Nephron progenitor cell (in vitro differentiated cells): ENCODE measurements around the gene CAPZB.

ENCODE experiments used
- DNase-seq: peaks from one replicate; pipeline ENCODE4 v3.0.0; 2021
- H3K27ac Mint-ChIP-seq: 2 replicates; pipeline ENCODE4 v1.8.0; 2021; ENCODE audit warnings: mild to moderate bottlenecking, moderate library complexity, mixed read lengths
- H3K27me3 Mint-ChIP-seq: 2 replicates; pipeline ENCODE4 v1.8.0; 2021; ENCODE audit warnings: mild to moderate bottlenecking, low read depth, mixed read lengths; ENCODE audit not compliant: poor library complexity
- H3K36me3 Mint-ChIP-seq: 2 replicates; pipeline ENCODE4 v1.8.0; 2021; ENCODE audit warnings: low read depth, mixed read lengths
- H3K4me1 Mint-ChIP-seq: 2 replicates; pipeline ENCODE4 v1.8.0; 2021; ENCODE audit warnings: mixed read lengths
- H3K4me3 Mint-ChIP-seq: 2 replicates; pipeline ENCODE4 v1.8.0; 2021; ENCODE audit warnings: mild to moderate bottlenecking, moderate library complexity, mixed read lengths
- H3K9me3 Mint-ChIP-seq: 2 replicates; pipeline ENCODE4 v1.8.0; 2021; ENCODE audit warnings: mild to moderate bottlenecking, moderate library complexity, mixed read lengths
- CTCF ChIP-seq: fragments of 200-600 bp; sonication (generic); IDR thresholded peaks from 2 replicates; pipeline ENCODE4 v1.5.0; 2021; ENCODE audit warnings: antibody characterized with exemption

CAPZB gene

GRCh38 chr1:19423130-19423529, 62.2 kb downstream of the CAPZB start:
- TF ChIP-seq CTCF, result no peak
- no peak overlapping the region for H3K4me3 Mint-ChIP-seq
- H3K4me1 Mint-ChIP-seq, result peaks cover 56% of the 10 kb centered on the region
- no peaks in the 10 kb centered on the region for H3K27me3 Mint-ChIP-seq
- H3K9me3 Mint-ChIP-seq, result no peaks in the 10 kb centered on the region
- peaks cover 8% of the 10 kb centered on the region for H3K36me3 Mint-ChIP-seq
- no peak overlapping the region for H3K27ac Mint-ChIP-seq
- DNase-seq, result no peak

GRCh38 chr1:19421365-19421764, 64.0 kb downstream of the CAPZB start:
- Mint-ChIP-seq H3K4me3 (no peak overlapping the region), H3K9me3 (no peaks in the 10 kb centered on the region), H3K4me1 (peaks cover 46% of the 10 kb centered on the region), H3K27ac (peak overlapping the region; percentile 60), H3K36me3 (peaks cover 21% of the 10 kb centered on the region), H3K27me3 (no peaks in the 10 kb centered on the region)
- DNase-seq, result no peak
- TF ChIP-seq CTCF, result no peak

- no peak overlapping the region for H3K4me3 Mint-ChIP-seq
- H3K4me1 Mint-ChIP-seq, result peaks cover 39% of the 10 kb centered on the region
- no peak for DNase-seq
- H3K9me3 Mint-ChIP-seq, result no peaks in the 10 kb centered on the region
- no peaks in the 10 kb centered on the region for H3K27me3 Mint-ChIP-seq
- no peak for TF ChIP-seq CTCF
- peaks cover 21% of the 10 kb centered on the region for H3K36me3 Mint-ChIP-seq
- H3K27ac Mint-ChIP-seq, result no peak overlapping the region
These were observed 64.7 kb downstream of the CAPZB start for GRCh38 chr1:19420606-19421005.

GRCh38 chr1:19419691-19420090, 65.6 kb downstream of the CAPZB start:
- TF ChIP-seq CTCF, result no peak
- peaks cover 37% of the 10 kb centered on the region for H3K4me1 Mint-ChIP-seq
- no peaks in the 10 kb centered on the region for H3K9me3 Mint-ChIP-seq
- H3K27me3 Mint-ChIP-seq, result no peaks in the 10 kb centered on the region
- no peak overlapping the region for H3K4me3 Mint-ChIP-seq
- H3K27ac Mint-ChIP-seq, result peak overlapping the region; percentile 45
- H3K36me3 Mint-ChIP-seq, result peaks cover 21% of the 10 kb centered on the region
- DNase-seq, result no peak

- no peak overlapping the region for H3K4me3 Mint-ChIP-seq
- H3K36me3 Mint-ChIP-seq, result peaks cover 21% of the 10 kb centered on the region
- peak overlapping the region; percentile 81 for H3K27ac Mint-ChIP-seq
These were observed 66.8 kb downstream of the CAPZB start for GRCh38 chr1:19418503-19418971.

More at GRCh38 chr1:19418503-19418971, 66.8 kb downstream of the CAPZB start:
- Mint-ChIP-seq H3K27me3 (no peaks in the 10 kb centered on the region), H3K9me3 (no peaks in the 10 kb centered on the region), H3K4me1 (peaks cover 34% of the 10 kb centered on the region)
- TF ChIP-seq CTCF, result no peak
- no peak for DNase-seq
